Naive thymus-derived CD4-positive, alpha-beta T cell (primary cell): ENCODE measurements around the gene DENND4A. TPM values are rescaled to one million over a fixed set of nuclear protein-coding genes. Genes with fewer than 3 reads are reported as not detected.

ENCODE experiments used
- ATAC-seq: fragments of 150-1000 bp; cut with Tn5 transposase; 2 replicates; pipeline ENCODE4 v1.10.0; 2021; ENCODE audit warnings: mild to moderate bottlenecking, moderate library complexity
- CTCF ChIA-PET: fragments of 350-600 bp; sonication (Branson Sonifier 250); formaldehyde crosslinking; loops from one replicate; lab custom pipeline; 2021; ENCODE audit warnings: antibody characterized with exemption; lab: Charles Lee
- POLR2A ChIA-PET: fragments of 350-600 bp; sonication (Branson Sonifier 250); formaldehyde crosslinking; loops from one replicate; lab custom pipeline; 2021; ENCODE audit warnings: antibody characterized with exemption, inconsistent platforms; lab: Charles Lee
- DNase-seq, 9 donors: peaks; one replicate each; pipeline versions ENCODE4 v3.0.0 to v3.0.0-alpha.2; 2020 to 2022; ENCODE audit warnings: mixed read lengths in 1 of 9
- H3K27ac ChIP-seq: one replicate; pipeline ENCODE4 v1.7.0; 2013; ENCODE audit warnings: mild to moderate bottlenecking, low read depth, low read length, moderate library complexity
- H3K27me3 ChIP-seq, 2 donors: one replicate each; pipeline ENCODE4 v1.7.0; 2013; ENCODE audit warnings: low read length in 2 of 2, mild to moderate bottlenecking in 2 of 2, moderate library complexity in 2 of 2; ENCODE audit not compliant: control insufficient read depth in 2 of 2, insufficient read depth in 2 of 2
- H3K36me3 ChIP-seq, 3 experiments: 1 replicate in 2 of 3; 2 replicates in 1 of 3; pipeline ENCODE4 v1.7.0; 2013; ENCODE audit warnings: low read length in 3 of 3, mild to moderate bottlenecking in 3 of 3, moderate library complexity in 1 of 3; ENCODE audit not compliant: insufficient read depth in 3 of 3, control insufficient read depth in 2 of 3
- H3K4me1 ChIP-seq, 2 donors: one replicate each; pipeline ENCODE4 v1.7.0; 2013; ENCODE audit warnings: low read length in 2 of 2, mild to moderate bottlenecking in 2 of 2, moderate library complexity in 1 of 2; ENCODE audit not compliant: control insufficient read depth in 2 of 2, insufficient read depth in 2 of 2
- H3K4me3 ChIP-seq: 2 replicates; pipeline ENCODE4 v1.7.0; 2013; ENCODE audit warnings: mild to moderate bottlenecking, low read length
- H3K9me3 ChIP-seq, 3 experiments: 1 replicate in 2 of 3; 2 replicates in 1 of 3; pipeline ENCODE4 v1.7.0; 2013; ENCODE audit warnings: low read length in 3 of 3; ENCODE audit not compliant: control insufficient read depth in 2 of 3
- H3K27ac Mint-ChIP-seq, 9 donors: one replicate each; pipeline ENCODE4 v1.8.0; 2020 to 2022; ENCODE audit warnings: mixed read lengths in 9 of 9, mild to moderate bottlenecking in 8 of 9, moderate library complexity in 5 of 9, inconsistent platforms in 2 of 9
- H3K27me3 Mint-ChIP-seq, 5 donors: one replicate each; pipeline ENCODE4 v1.8.0; 2021 to 2022; ENCODE audit warnings: mixed read lengths in 5 of 5, mild to moderate bottlenecking in 1 of 5
- H3K36me3 Mint-ChIP-seq, 5 donors: one replicate each; pipeline ENCODE4 v1.8.0; 2020 to 2022; ENCODE audit warnings: mixed read lengths in 5 of 5, mild to moderate bottlenecking in 3 of 5, inconsistent platforms in 1 of 5
- H3K4me1 Mint-ChIP-seq, 7 donors: one replicate each; pipeline ENCODE4 v1.8.0; 2020 to 2022; ENCODE audit warnings: mixed read lengths in 7 of 7, mild to moderate bottlenecking in 3 of 7, inconsistent platforms in 1 of 7
- H3K4me3 Mint-ChIP-seq, 10 donors: one replicate each; pipeline ENCODE4 v1.8.0; 2020 to 2022; ENCODE audit warnings: mild to moderate bottlenecking in 10 of 10, mixed read lengths in 10 of 10, moderate library complexity in 6 of 10, inconsistent platforms in 2 of 10
- H3K9me3 Mint-ChIP-seq, 11 donors: one replicate each; pipeline ENCODE4 v1.8.0; 2020 to 2022; ENCODE audit warnings: mixed read lengths in 11 of 11, mild to moderate bottlenecking in 4 of 11, inconsistent platforms in 1 of 11, moderate library complexity in 1 of 11
- intact Hi-C, 2 donors: fragments of 100-400 bp; cut with micrococcal nuclease; formaldehyde crosslinking; loops; one replicate each; pipeline ENCODE4 v1.15.1; 2023
- polyA plus RNA-seq, 2 donors: library from polyadenylated mRNA; unstranded; fragments of 300-500 nt; fragmentation: Illumina TruSeq; gene quantifications; one replicate each; pipeline ENCODE4 v1.2.3, GENCODE V29; 2021
- total RNA-seq, 6 experiments: library from RNA in 5 of 6; stranded (reverse) in 5 of 6; gene quantifications; 1 replicate in 5 of 6; 2 replicates in 1 of 6; pipeline ENCODE4 v1.2.3 and lab custom pipeline; 2021 to 2026

Gene DENND4A
- total and polyA plus RNA-seq, 7 experiments from 2014 or later: 14.1 to 67.9 (median 59.1) TPM

DNA sequence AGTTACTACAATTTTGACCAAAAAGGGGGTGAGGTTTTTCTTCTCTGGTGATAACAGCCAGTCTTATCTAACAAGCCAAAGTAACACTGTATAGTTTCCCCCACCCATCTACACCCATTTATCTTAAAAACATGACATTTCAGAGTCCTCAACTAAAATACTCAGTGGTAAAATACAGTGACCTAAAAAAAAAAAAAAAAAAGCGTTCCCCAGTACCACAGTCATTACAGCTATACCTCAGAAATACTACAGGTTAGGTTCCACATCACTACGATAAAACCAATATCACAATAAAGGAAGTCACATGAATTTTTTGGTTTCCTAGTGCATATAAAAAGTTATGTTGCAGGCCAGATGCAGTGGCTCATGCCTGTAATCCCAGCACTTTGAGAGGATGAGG lies 13.8 kb downstream of the DENND4A start:
- Histone ChIP-seq H3K4me1 (peaks cover 8 to 14% of the 10 kb centered on the region in 2 donors), H3K27me3 (no peaks in the 10 kb centered on the region), H3K9me3 (no peaks in the 10 kb centered on the region), H3K27ac (no peak overlapping the region), H3K4me3 (no peak overlapping the region), H3K36me3 (no peaks in the 10 kb centered on the region)
- peaks cover 5 to 16% (median 13%) of the 10 kb centered on the region in 5 donors for H3K36me3 Mint-ChIP-seq
- peak in 1 of 9 donors; percentile 30 for DNase-seq
- H3K27me3 Mint-ChIP-seq: no peaks in the 10 kb centered on the region
- peaks cover 22 to 43% (median 34%) of the 10 kb centered on the region in 7 donors for H3K4me1 Mint-ChIP-seq
- H3K4me3 Mint-ChIP-seq: peak overlapping the region in 9 of 10 donors; percentile 1 to 70 (median 53)
- CTCF ChIA-PET: interaction anchor here (0.6 to 2.0 kb wide), 3 partner anchors 45 to 57 kb away, joined by 3 to 9 read pairs (median 3); no protein-coding TSS in a partner anchor
- H3K27ac Mint-ChIP-seq: peak overlapping the region in 7 of 9 donors; percentile 65 to 90 (median 79)
- intact Hi-C loops: no loop called here
- H3K9me3 Mint-ChIP-seq: peaks cover 0 to 5% (median 0%) of the 10 kb centered on the region in 11 donors
- ATAC-seq: peak; percentile 60
- POLR2A ChIA-PET: interaction anchor here (0.6 to 0.9 kb wide), 3 partner anchors 13 to 728 kb away, joined by 3 to 5 read pairs (median 4); no protein-coding TSS in a partner anchor

GRCh38 chr15:65777843-65778242 lies 14.2 kb downstream of the DENND4A start:
- Histone ChIP-seq H3K27ac (no peak overlapping the region), H3K4me1 (peaks cover 12 to 17% of the 10 kb centered on the region in 2 donors), H3K9me3 (no peaks in the 10 kb centered on the region), H3K36me3 (no peaks in the 10 kb centered on the region), H3K27me3 (no peaks in the 10 kb centered on the region), H3K4me3 (no peak overlapping the region)
- ChIA-PET CTCF (interaction anchor here (0.6 to 2.0 kb wide), 2 partner anchors 45 to 51 kb away, joined by 3 to 9 read pairs; no protein-coding TSS in a partner anchor), POLR2A (interaction anchor here (0.9 kb wide), 1 partner anchor 728 kb away, joined by 3 read pairs; no protein-coding TSS in a partner anchor)
- intact Hi-C loops: no loop called here
- no peak for DNase-seq
- Mint-ChIP-seq H3K4me3 (peak overlapping the region in 2 of 10 donors; percentile 38 to 68), H3K9me3 (peaks cover 0 to 7% (median 0%) of the 10 kb centered on the region in 11 donors), H3K27ac (peak overlapping the region in 3 of 9 donors; percentile 77 to 82 (median 79)), H3K36me3 (peaks cover 8 to 19% (median 17%) of the 10 kb centered on the region in 5 donors), H3K27me3 (no peaks in the 10 kb centered on the region), H3K4me1 (peaks cover 24 to 48% (median 39%) of the 10 kb centered on the region in 7 donors)
- no peak for ATAC-seq

GRCh38 chr15:65777053-65777452 lies 15.0 kb downstream of the DENND4A start:
- H3K36me3 ChIP-seq: no peaks in the 10 kb centered on the region
- POLR2A ChIA-PET: interaction anchor here (0.8 kb wide), 1 partner anchor 9 kb away, joined by 3 read pairs; no protein-coding TSS in a partner anchor
- H3K27ac Mint-ChIP-seq: peak overlapping the region in 1 of 9 donors; percentile 22
- H3K4me3 ChIP-seq: no peak overlapping the region
- no peaks in the 10 kb centered on the region for H3K27me3 ChIP-seq
- peaks cover 15 to 17% of the 10 kb centered on the region in 2 donors for H3K4me1 ChIP-seq
- peak overlapping the region in 1 of 10 donors; percentile 2 for H3K4me3 Mint-ChIP-seq
- no peak for DNase-seq
- no peak for ATAC-seq
- peaks cover 24 to 51% (median 42%) of the 10 kb centered on the region in 7 donors for H3K4me1 Mint-ChIP-seq
- intact Hi-C loops: no loop called here
- CTCF ChIA-PET: no interaction called here
- no peak overlapping the region for H3K27ac ChIP-seq
- H3K9me3 ChIP-seq: no peaks in the 10 kb centered on the region
- peaks cover 8 to 21% (median 19%) of the 10 kb centered on the region in 5 donors for H3K36me3 Mint-ChIP-seq
- H3K27me3 Mint-ChIP-seq: no peaks in the 10 kb centered on the region
- peaks cover 0 to 7% (median 0%) of the 10 kb centered on the region in 11 donors for H3K9me3 Mint-ChIP-seq

- ATAC-seq (peak; percentile 19), DNase-seq (no peak)
- intact Hi-C loops: no loop called here
- Histone ChIP-seq H3K36me3 (no peaks in the 10 kb centered on the region), H3K9me3 (no peaks in the 10 kb centered on the region), H3K27me3 (no peaks in the 10 kb centered on the region), H3K27ac (no peak overlapping the region), H3K4me1 (peaks cover 12 to 17% of the 10 kb centered on the region in 2 donors), H3K4me3 (no peak overlapping the region)
- peaks cover 30 to 74% (median 50%) of the 10 kb centered on the region in 7 donors for H3K4me1 Mint-ChIP-seq
- peak overlapping the region in 8 of 10 donors; percentile 1 to 59 (median 26) for H3K4me3 Mint-ChIP-seq
- POLR2A ChIA-PET: no interaction called here
- H3K27me3 Mint-ChIP-seq: no peaks in the 10 kb centered on the region
- CTCF ChIA-PET: interaction anchor here (0.6 kb wide), 1 partner anchor 78 kb away, joined by 3 read pairs; no protein-coding TSS in a partner anchor
- H3K27ac Mint-ChIP-seq: peak overlapping the region in 6 of 9 donors; percentile 9 to 85 (median 14)
- peaks cover 0 to 7% (median 0%) of the 10 kb centered on the region in 11 donors for H3K9me3 Mint-ChIP-seq
- H3K36me3 Mint-ChIP-seq: peaks cover 8 to 35% (median 30%) of the 10 kb centered on the region in 5 donors
Observed at GRCh38 chr15:65773386-65774111, 18.5 kb downstream of the DENND4A start.

DNA sequence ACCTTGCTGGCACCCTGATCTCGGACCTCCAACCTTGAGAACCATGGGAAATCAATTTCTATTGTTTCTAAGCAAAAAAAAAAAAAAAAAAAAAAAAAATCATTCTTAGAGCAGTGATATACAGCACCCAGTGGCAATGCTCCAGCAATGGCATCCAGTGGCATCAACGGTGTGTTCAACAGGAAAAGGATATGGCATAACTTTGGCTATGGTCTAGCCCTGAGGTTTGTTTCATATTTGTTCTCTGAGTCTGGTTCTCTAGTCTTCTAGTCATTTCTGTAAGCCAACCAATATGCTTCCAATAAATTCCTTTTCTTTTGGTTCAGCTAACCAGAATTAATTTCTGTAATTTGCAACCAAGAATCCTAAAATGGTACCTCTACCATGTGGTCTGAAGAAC lies 19.2 kb downstream of the DENND4A start:
- H3K36me3 ChIP-seq: no peaks in the 10 kb centered on the region
- H3K27me3 Mint-ChIP-seq: no peaks in the 10 kb centered on the region
- ChIA-PET CTCF (interaction anchor here (0.5 to 0.6 kb wide), 2 partner anchors 24 to 78 kb away, joined by 3 read pairs; no protein-coding TSS in a partner anchor), POLR2A (interaction anchor here (0.6 kb wide), 1 partner anchor 10 kb away, joined by 3 read pairs; no protein-coding TSS in a partner anchor)
- no peaks in the 10 kb centered on the region for H3K27me3 ChIP-seq
- peak overlapping the region in 3 of 9 donors; percentile 18 to 85 (median 49) for H3K27ac Mint-ChIP-seq
- intact Hi-C loops: no loop called here
- H3K27ac ChIP-seq: no peak overlapping the region
- peak overlapping the region in 5 of 10 donors; percentile 15 to 59 (median 27) for H3K4me3 Mint-ChIP-seq
- no peak overlapping the region for H3K4me3 ChIP-seq
- H3K9me3 ChIP-seq: no peaks in the 10 kb centered on the region
- H3K36me3 Mint-ChIP-seq: peaks cover 8 to 40% (median 35%) of the 10 kb centered on the region in 5 donors
- peaks cover 0 to 7% (median 0%) of the 10 kb centered on the region in 11 donors for H3K9me3 Mint-ChIP-seq
- DNase-seq: no peak
- peaks cover 14 to 15% of the 10 kb centered on the region in 2 donors for H3K4me1 ChIP-seq
- ATAC-seq: peak; percentile 33
- peaks cover 31 to 74% (median 49%) of the 10 kb centered on the region in 7 donors for H3K4me1 Mint-ChIP-seq

GRCh38 chr15:65771870-65772269 lies 20.2 kb downstream of the DENND4A start:
- Histone ChIP-seq H3K27ac (no peak overlapping the region), H3K36me3 (no peaks in the 10 kb centered on the region), H3K27me3 (no peaks in the 10 kb centered on the region), H3K4me1 (peaks cover 7 to 16% of the 10 kb centered on the region in 2 donors), H3K4me3 (no peak overlapping the region), H3K9me3 (no peaks in the 10 kb centered on the region)
- peaks cover 0 to 7% (median 0%) of the 10 kb centered on the region in 11 donors for H3K9me3 Mint-ChIP-seq
- peak overlapping the region in 2 of 10 donors; percentile 2 to 30 for H3K4me3 Mint-ChIP-seq
- no peak for DNase-seq
- H3K27ac Mint-ChIP-seq: peak overlapping the region in 1 of 9 donors; percentile 48
- H3K36me3 Mint-ChIP-seq: peaks cover 8 to 40% (median 36%) of the 10 kb centered on the region in 5 donors
- H3K27me3 Mint-ChIP-seq: no peaks in the 10 kb centered on the region
- CTCF ChIA-PET: interaction anchor here (0.6 to 1.2 kb wide), 2 partner anchors 9 to 15 kb away, joined by 3 to 4 read pairs; no protein-coding TSS in a partner anchor
- ATAC-seq: no peak
- POLR2A ChIA-PET: no interaction called here
- intact Hi-C loops: no loop called here
- peaks cover 36 to 77% (median 59%) of the 10 kb centered on the region in 7 donors for H3K4me1 Mint-ChIP-seq
